Upper lobe of left lung (tissue), 4 donors: ENCODE measurements around the gene RPS6KB1.
"Not testable (repeated sequence)": the region's sequence is repeated elsewhere in the genome, so short reads cannot be mapped to it uniquely, and the experiment has no call there.

Source experiments
- EP300 ChIP-seq, 4 donors: sonication (generic); formaldehyde crosslinking; IDR thresholded peaks; one replicate each; pipeline ENCODE4 v1.5.1; 2017; ENCODE audit warnings: antibody characterized with exemption in 4 of 4, control low read depth in 2 of 4
- POLR2A ChIP-seq, 4 donors: fragments of 450-650 bp; IDR thresholded peaks; one replicate each; pipeline ENCODE4 v1.5.1; 2016 to 2017; ENCODE audit warnings: antibody characterized with exemption in 4 of 4, mild to moderate bottlenecking in 2 of 4
- TF ChIP-seq, protein P1 (sequence below), 6 experiments: fragments of 450-650 bp in 4 of 6; fragments of 200-600 bp in 2 of 6; sonication (generic) in 2 of 6; IDR thresholded peaks; one replicate each; pipeline ENCODE4 v1.5.1; 2016 to 2019; ENCODE audit warnings: antibody characterized with exemption in 6 of 6

DNA sequence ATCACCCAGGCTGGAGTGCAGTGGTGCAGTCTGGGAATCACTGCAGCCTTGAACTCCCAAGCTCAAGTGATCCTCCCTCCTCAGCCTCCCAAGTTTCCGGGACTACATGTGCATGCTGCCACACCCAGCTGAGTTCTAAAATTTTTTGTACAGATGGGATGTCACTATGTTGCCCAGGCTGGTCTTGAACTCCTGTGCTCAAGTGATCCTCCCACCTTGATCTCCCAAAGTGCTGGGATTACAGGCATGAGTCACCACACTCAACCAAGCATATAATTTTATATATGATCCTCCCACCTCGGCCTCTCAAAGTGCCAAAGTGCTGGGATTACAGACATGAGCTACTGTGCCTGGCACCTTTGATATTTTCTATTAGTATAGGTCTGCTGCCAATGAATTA lies 78.8 kb downstream of the RPS6KB1 start:
- not testable (repeated sequence) for TF ChIP-seq POLR2A, EP300 (IDR thresholded peaks at IDR 0.05)
- TF ChIP-seq, protein P1, sequence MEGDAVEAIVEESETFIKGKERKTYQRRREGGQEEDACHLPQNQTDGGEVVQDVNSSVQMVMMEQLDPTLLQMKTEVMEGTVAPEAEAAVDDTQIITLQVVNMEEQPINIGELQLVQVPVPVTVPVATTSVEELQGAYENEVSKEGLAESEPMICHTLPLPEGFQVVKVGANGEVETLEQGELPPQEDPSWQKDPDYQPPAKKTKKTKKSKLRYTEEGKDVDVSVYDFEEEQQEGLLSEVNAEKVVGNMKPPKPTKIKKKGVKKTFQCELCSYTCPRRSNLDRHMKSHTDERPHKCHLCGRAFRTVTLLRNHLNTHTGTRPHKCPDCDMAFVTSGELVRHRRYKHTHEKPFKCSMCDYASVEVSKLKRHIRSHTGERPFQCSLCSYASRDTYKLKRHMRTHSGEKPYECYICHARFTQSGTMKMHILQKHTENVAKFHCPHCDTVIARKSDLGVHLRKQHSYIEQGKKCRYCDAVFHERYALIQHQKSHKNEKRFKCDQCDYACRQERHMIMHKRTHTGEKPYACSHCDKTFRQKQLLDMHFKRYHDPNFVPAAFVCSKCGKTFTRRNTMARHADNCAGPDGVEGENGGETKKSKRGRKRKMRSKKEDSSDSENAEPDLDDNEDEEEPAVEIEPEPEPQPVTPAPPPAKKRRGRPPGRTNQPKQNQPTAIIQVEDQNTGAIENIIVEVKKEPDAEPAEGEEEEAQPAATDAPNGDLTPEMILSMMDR (IDR thresholded peaks at IDR 0.05) = not testable (repeated sequence)
